ENCODE measurements around the gene RAPGEF1.

GRCh38 chr9:131554843-131555351 is 185.0 kb downstream of the RAPGEF1 start:
- no peak for TF ChIP-seq CTCF (conservative IDR thresholded peaks at IDR 0.05; ENCODE audit: low read length)
- TF ChIP-seq EZH2phosphoT487 (IDR thresholded peaks at IDR 0.05; ENCODE audit: borderline replicate concordance, low read depth, low read length) = no peak
